Measurements from ENCODE around the gene MYO5C. TPM values are rescaled to one million over a fixed set of nuclear protein-coding genes. Genes with fewer than 3 reads are reported as not detected.

Gene MYO5C
- total and polyA plus RNA-seq, 2 of the 13 experiments (the other 11 are each of a cell fraction or from before 2014, with no cell fraction given) = 15.7 to 23.7 TPM

DNA sequence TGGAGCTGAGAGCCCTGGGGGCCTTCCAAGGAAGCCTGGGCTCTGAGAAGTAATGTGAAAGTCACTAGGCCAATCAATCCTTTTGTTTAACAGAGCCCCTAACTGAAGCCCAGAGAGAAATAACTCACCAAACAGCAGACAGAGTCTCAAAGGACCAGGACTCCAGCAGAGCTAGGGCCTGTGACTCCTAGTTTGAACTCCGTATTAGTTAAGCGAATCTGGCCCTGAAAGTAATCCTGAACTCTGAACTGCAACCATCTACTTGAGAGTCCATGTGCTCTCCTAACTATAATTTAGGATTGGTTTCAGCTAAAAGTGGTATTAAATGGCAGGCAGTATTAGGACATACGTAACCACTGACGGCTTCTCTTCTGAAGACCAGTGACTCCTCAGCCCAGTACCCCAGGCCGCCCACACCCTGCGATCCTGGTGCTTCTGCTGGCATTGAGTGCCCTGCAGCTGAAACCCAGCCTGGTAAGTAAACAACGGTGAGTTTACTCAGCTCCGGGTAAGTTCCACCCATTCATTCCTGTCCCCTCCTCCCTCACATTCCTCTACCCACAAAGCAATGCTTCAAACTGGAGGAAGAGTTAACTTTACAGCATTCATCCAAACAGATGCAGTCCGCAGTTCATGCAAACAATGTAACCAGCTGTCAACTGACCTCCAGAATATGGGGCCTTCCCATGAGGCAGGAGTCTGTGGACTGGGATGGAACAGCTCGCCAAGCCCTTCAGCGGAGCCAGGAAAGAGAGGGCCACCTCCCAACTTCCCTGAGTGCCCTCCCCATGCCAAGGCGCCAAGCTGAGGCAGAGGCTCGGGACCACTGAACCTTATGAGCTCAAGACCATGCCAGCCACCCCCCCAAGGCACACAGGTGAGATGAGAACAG is 7.3 kb downstream of the MYO5C start (continued):
- TF ChIP-seq NFE2L1 (CRISPR knock-in tag; IDR thresholded peaks at IDR 0.05; ENCODE audit: borderline replicate concordance) (no peak), TBX3 (IDR thresholded peaks at IDR 0.05; ENCODE audit: borderline replicate concordance) (no peak; the same call in 1 of the 2 replicates), RFXAP (CRISPR knock-in tag; IDR thresholded peaks at IDR 0.05; ENCODE audit: borderline replicate concordance) (peak; percentile 80; the same call in 1 of the 2 replicates), GATAD1 (CRISPR knock-in tag; IDR thresholded peaks at IDR 0.05) (peak; percentile 62; the same call in 1 of the 2 replicates), YEATS2 (CRISPR knock-in tag; IDR thresholded peaks at IDR 0.05; ENCODE audit: borderline replicate concordance) (peak; percentile 71; the same call in 1 of the 2 replicates), MAF1 (CRISPR knock-in tag; IDR thresholded peaks at IDR 0.05; ENCODE audit: borderline replicate concordance) (peak; percentile 79; the same call in 1 of the 2 replicates), ZNF562 (CRISPR knock-in tag; IDR thresholded peaks at IDR 0.05; ENCODE audit: borderline replicate concordance) (no peak), ZNF670 (CRISPR knock-in tag; IDR thresholded peaks at IDR 0.05; ENCODE audit: borderline replicate concordance) (peak; percentile 85; the same call in 1 of the 2 replicates), ZMYM4 (CRISPR knock-in tag; IDR thresholded peaks at IDR 0.05) (peak; percentile 88), REPIN1 (CRISPR knock-in tag; IDR thresholded peaks at IDR 0.05; ENCODE audit: borderline replicate concordance, low read depth) (peak; percentile 88)
- TF ChIP-seq, protein P1, sequence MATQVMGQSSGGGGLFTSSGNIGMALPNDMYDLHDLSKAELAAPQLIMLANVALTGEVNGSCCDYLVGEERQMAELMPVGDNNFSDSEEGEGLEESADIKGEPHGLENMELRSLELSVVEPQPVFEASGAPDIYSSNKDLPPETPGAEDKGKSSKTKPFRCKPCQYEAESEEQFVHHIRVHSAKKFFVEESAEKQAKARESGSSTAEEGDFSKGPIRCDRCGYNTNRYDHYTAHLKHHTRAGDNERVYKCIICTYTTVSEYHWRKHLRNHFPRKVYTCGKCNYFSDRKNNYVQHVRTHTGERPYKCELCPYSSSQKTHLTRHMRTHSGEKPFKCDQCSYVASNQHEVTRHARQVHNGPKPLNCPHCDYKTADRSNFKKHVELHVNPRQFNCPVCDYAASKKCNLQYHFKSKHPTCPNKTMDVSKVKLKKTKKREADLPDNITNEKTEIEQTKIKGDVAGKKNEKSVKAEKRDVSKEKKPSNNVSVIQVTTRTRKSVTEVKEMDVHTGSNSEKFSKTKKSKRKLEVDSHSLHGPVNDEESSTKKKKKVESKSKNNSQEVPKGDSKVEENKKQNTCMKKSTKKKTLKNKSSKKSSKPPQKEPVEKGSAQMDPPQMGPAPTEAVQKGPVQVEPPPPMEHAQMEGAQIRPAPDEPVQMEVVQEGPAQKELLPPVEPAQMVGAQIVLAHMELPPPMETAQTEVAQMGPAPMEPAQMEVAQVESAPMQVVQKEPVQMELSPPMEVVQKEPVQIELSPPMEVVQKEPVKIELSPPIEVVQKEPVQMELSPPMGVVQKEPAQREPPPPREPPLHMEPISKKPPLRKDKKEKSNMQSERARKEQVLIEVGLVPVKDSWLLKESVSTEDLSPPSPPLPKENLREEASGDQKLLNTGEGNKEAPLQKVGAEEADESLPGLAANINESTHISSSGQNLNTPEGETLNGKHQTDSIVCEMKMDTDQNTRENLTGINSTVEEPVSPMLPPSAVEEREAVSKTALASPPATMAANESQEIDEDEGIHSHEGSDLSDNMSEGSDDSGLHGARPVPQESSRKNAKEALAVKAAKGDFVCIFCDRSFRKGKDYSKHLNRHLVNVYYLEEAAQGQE (IDR thresholded peaks at IDR 0.05; ENCODE audit: borderline replicate concordance in 1 of 2, low read depth in 1 of 2, low read length in 2 of 2) = peak in 1 of 2 experiments; percentile 33; a peak in 2 of 4 replicates
- TF ChIP-seq, protein P2, sequence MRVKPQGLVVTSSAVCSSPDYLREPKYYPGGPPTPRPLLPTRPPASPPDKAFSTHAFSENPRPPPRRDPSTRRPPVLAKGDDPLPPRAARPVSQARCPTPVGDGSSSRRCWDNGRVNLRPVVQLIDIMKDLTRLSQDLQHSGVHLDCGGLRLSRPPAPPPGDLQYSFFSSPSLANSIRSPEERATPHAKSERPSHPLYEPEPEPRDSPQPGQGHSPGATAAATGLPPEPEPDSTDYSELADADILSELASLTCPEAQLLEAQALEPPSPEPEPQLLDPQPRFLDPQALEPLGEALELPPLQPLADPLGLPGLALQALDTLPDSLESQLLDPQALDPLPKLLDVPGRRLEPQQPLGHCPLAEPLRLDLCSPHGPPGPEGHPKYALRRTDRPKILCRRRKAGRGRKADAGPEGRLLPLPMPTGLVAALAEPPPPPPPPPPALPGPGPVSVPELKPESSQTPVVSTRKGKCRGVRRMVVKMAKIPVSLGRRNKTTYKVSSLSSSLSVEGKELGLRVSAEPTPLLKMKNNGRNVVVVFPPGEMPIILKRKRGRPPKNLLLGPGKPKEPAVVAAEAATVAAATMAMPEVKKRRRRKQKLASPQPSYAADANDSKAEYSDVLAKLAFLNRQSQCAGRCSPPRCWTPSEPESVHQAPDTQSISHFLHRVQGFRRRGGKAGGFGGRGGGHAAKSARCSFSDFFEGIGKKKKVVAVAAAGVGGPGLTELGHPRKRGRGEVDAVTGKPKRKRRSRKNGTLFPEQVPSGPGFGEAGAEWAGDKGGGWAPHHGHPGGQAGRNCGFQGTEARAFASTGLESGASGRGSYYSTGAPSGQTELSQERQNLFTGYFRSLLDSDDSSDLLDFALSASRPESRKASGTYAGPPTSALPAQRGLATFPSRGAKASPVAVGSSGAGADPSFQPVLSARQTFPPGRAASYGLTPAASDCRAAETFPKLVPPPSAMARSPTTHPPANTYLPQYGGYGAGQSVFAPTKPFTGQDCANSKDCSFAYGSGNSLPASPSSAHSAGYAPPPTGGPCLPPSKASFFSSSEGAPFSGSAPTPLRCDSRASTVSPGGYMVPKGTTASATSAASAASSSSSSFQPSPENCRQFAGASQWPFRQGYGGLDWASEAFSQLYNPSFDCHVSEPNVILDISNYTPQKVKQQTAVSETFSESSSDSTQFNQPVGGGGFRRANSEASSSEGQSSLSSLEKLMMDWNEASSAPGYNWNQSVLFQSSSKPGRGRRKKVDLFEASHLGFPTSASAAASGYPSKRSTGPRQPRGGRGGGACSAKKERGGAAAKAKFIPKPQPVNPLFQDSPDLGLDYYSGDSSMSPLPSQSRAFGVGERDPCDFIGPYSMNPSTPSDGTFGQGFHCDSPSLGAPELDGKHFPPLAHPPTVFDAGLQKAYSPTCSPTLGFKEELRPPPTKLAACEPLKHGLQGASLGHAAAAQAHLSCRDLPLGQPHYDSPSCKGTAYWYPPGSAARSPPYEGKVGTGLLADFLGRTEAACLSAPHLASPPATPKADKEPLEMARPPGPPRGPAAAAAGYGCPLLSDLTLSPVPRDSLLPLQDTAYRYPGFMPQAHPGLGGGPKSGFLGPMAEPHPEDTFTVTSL (CRISPR knock-in tag; IDR thresholded peaks at IDR 0.05; ENCODE audit: borderline replicate concordance) = peak; percentile 94
- TF ChIP-seq, protein P3, sequence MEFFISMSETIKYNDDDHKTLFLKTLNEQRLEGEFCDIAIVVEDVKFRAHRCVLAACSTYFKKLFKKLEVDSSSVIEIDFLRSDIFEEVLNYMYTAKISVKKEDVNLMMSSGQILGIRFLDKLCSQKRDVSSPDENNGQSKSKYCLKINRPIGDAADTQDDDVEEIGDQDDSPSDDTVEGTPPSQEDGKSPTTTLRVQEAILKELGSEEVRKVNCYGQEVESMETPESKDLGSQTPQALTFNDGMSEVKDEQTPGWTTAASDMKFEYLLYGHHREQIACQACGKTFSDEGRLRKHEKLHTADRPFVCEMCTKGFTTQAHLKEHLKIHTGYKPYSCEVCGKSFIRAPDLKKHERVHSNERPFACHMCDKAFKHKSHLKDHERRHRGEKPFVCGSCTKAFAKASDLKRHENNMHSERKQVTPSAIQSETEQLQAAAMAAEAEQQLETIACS (CRISPR knock-in tag; IDR thresholded peaks at IDR 0.05) = no peak
